Measurements from ENCODE around the gene TBX15. TPM values are rescaled to one million over a fixed set of nuclear protein-coding genes. Genes with fewer than 3 reads are reported as not detected.

Gene TBX15
- total and polyA plus RNA-seq, 9 of the 15 experiments (the other 6 are each of a cell fraction or from before 2014, with no cell fraction given) = 0.03 to 3.4 (median 2.3) TPM

GRCh38 chr1:118900643-118901440, 87.3 kb downstream of the TBX15 start:
- H3K9me3 ChIP-seq (replicated peaks; ENCODE audit: control insufficient read depth, insufficient read depth, low read depth, low read length) = no peaks in the 10 kb centered on the region
- no TSS peak for BruUV-seq (replicated peaks)
- ChIA-PET POLR2A (no interaction called here), CTCF (ENCODE audit: low intra/inter-chr PET ratio) (interaction anchor here (0.6 kb wide), 1 partner anchor 611 kb away, joined by 3 read pairs; no protein-coding TSS in a partner anchor)
- in situ Hi-C loops (cut with MboI) (no loop called here), intact Hi-C loops (cut with micrococcal nuclease) (no loop called here)
- no peak overlapping the region for H3K9ac ChIP-seq (ENCODE audit: insufficient read depth in 1 of 2, low read depth in 2 of 2, low read length in 2 of 2)
- no peaks in the 10 kb centered on the region for H3K36me3 ChIP-seq (ENCODE audit: control insufficient read depth, insufficient read depth, low read length)
- H2AFZ ChIP-seq (ENCODE audit: low read depth, low read length) = no peak overlapping the region
- no peaks in the 10 kb centered on the region for H3K9me1 ChIP-seq (ENCODE audit: control insufficient read depth, insufficient read depth, low read length)
- DNase-seq (ENCODE audit: extremely low read depth in 1 of 4, low spot score in 3 of 4) (no peak), FAIRE-seq (no peak), ATAC-seq (no peak)
- no peak for TF ChIP-seq CHD4 (IDR thresholded peaks at IDR 0.05; ENCODE audit: insufficient read depth, insufficient replicate concordance, low read depth, low read length, poor library complexity, severe bottlenecking)
- TF ChIP-seq TAF7 (tag; IDR thresholded peaks at IDR 0.05) = no peak
- TF ChIP-seq NFE2L1 (tag; IDR thresholded peaks at IDR 0.05; ENCODE audit: borderline replicate concordance, low read depth) = 0 out of 2 replicates have a peak, but pooled peaks have one; percentile 26
- 0 out of 2 replicates have a peak, but pooled peaks have one; percentile 37 for TF ChIP-seq NFE2 (IDR thresholded peaks at IDR 0.05; ENCODE audit: low read depth)
- peak; percentile 26; the same call in 1 of the 2 replicates for TF ChIP-seq MAFG (tag; conservative IDR thresholded peaks at IDR 0.05)
- H3K4me2 ChIP-seq (ENCODE audit: insufficient read depth, low read length) = no peak overlapping the region
- H4K20me1 ChIP-seq (replicated peaks; ENCODE audit: control insufficient read depth, insufficient read depth, low read length) = no peaks in the 10 kb centered on the region
- H3K79me2 ChIP-seq (ENCODE audit: control insufficient read depth, insufficient read depth, low read length) = no peaks in the 10 kb centered on the region
- H3K27ac ChIP-seq (ENCODE audit: extremely low read depth, low read depth, low read length) = no peak overlapping the region
- no peaks in the 10 kb centered on the region for H3K4me1 ChIP-seq (replicated peaks in 1 of 2; ENCODE audit: control insufficient read depth in 2 of 2, insufficient read depth in 2 of 2, low read length in 2 of 2)
- no peaks in the 10 kb centered on the region for H3K27me3 ChIP-seq (ENCODE audit: control insufficient read depth in 2 of 2, insufficient read depth in 2 of 2, low read length in 2 of 2)
- H3K4me3 ChIP-seq = no peak overlapping the region
